A673 (cell line): ENCODE measurements around the gene CLIC4. TPM values are rescaled to one million over a fixed set of nuclear protein-coding genes. Genes with fewer than 3 reads are reported as not detected.
A peak's percentile ranks its signal among the peaks of the same experiment; 100 is the strongest.
"Not testable (repeated sequence)": the region's sequence is repeated elsewhere in the genome, so short reads cannot be mapped to it uniquely, and the experiment has no call there.

Experiments
- BruUV-seq: library from RNA; stranded (reverse); fragments of 400-500 nt; replicated peaks from 2 replicates; lab custom pipeline; 2021; lab: Mats Ljungman, UMichigan
- CTCF ChIA-PET: fragments of 300-600 bp; sonication (Branson Sonifier 250); formaldehyde crosslinking; loops from one replicate; lab custom pipeline; 2022; ENCODE audit warnings: antibody characterized with exemption; lab: Charles Lee
- POLR2A ChIA-PET: fragments of 300-600 bp; sonication (Branson Sonifier 250); formaldehyde crosslinking; loops from one replicate; lab custom pipeline; 2022; ENCODE audit warnings: antibody characterized with exemption; ENCODE audit not compliant: low non-redundant PET; lab: Charles Lee
- DNase-seq: peaks from one replicate; pipeline ENCODE4 v3.0.0-alpha.2; 2015; ENCODE audit warnings: low spot score
- H3K27ac ChIP-seq: fragments of 200-600 bp; sonication (generic); 2 replicates; pipeline ENCODE4 v1.5.1; 2016; ENCODE audit warnings: mixed run types, low read depth, mild to moderate bottlenecking, mixed read lengths, antibody characterized with exemption, low read length; ENCODE audit not compliant: poor library complexity, severe bottlenecking
- H3K27me3 ChIP-seq: fragments of 200-600 bp; sonication (generic); replicated peaks from 2 replicates; pipeline ENCODE4 v1.6.1; 2017; ENCODE audit warnings: mixed run types, low read depth, mild to moderate bottlenecking, mixed read lengths, antibody characterized with exemption, low read length; ENCODE audit not compliant: insufficient read depth, poor library complexity
- H3K36me3 ChIP-seq: fragments of 200-600 bp; sonication (generic); 2 replicates; pipeline ENCODE4 v1.6.1; 2016; ENCODE audit warnings: mixed run types, mild to moderate bottlenecking, mixed read lengths, antibody characterized with exemption, low read length; ENCODE audit not compliant: insufficient read depth, poor library complexity, severe bottlenecking
- H3K4me1 ChIP-seq: fragments of 200-600 bp; sonication (generic); 2 replicates; pipeline ENCODE4 v1.6.1; 2017; ENCODE audit warnings: mixed run types, mild to moderate bottlenecking, mixed read lengths, antibody characterized with exemption, low read length; ENCODE audit not compliant: insufficient read depth, poor library complexity, severe bottlenecking
- H3K4me3 ChIP-seq: fragments of 200-600 bp; sonication (generic); 2 replicates; pipeline ENCODE4 v1.5.1; 2016; ENCODE audit warnings: low read depth, mixed run types, mild to moderate bottlenecking, mixed read lengths, low read length; ENCODE audit not compliant: poor library complexity, severe bottlenecking
- H3K9me3 ChIP-seq: fragments of 200-600 bp; sonication (generic); 2 replicates; pipeline ENCODE4 v1.6.1; 2016; ENCODE audit warnings: mixed run types, low read depth, mild to moderate bottlenecking, mixed read lengths, antibody characterized with exemption, low read length; ENCODE audit not compliant: poor library complexity, severe bottlenecking
- EZH2 ChIP-seq: fragments of 200-600 bp; sonication (generic); IDR thresholded peaks from 2 replicates; pipeline ENCODE4 v1.6.1; 2017; ENCODE audit warnings: borderline replicate concordance, low read depth, mild to moderate bottlenecking, mixed read lengths, antibody characterized with exemption, low read length; ENCODE audit not compliant: poor library complexity, severe bottlenecking
- intact Hi-C: fragments of 100-400 bp; cut with micrococcal nuclease; formaldehyde crosslinking; loops from one replicate; pipeline ENCODE4 v1.10.0; 2022; ENCODE audit not compliant: unreplicated experiment
- total RNA-seq: library from RNA; stranded (reverse); gene quantifications from 2 replicates; pipeline ENCODE4 v1.2.3, GENCODE V29; 2021
- TF ChIP-seq, protein P1 (sequence below): fragments of 300-800, 200-600 bp; sonication (generic); conservative IDR thresholded peaks from 2 replicates; pipeline ENCODE4 v1.5.1; 2017; ENCODE audit warnings: low read depth, mild to moderate bottlenecking, antibody characterized with exemption, low read length, moderate library complexity, mixed read lengths

CLIC4 gene
- total RNA-seq, 1 experiment from 2014 or later: 207 TPM

- POLR2A ChIA-PET: no interaction called here
- peaks cover 23% of the 10 kb centered on the region for H3K4me1 ChIP-seq
- H3K27ac ChIP-seq: peak overlapping the region; percentile 34
- CTCF ChIA-PET: no interaction called here
- peaks cover 10% of the 10 kb centered on the region for H3K36me3 ChIP-seq
- H3K27me3 ChIP-seq: no peaks in the 10 kb centered on the region
- TF ChIP-seq EZH2: no peak
- TF ChIP-seq, protein P1, sequence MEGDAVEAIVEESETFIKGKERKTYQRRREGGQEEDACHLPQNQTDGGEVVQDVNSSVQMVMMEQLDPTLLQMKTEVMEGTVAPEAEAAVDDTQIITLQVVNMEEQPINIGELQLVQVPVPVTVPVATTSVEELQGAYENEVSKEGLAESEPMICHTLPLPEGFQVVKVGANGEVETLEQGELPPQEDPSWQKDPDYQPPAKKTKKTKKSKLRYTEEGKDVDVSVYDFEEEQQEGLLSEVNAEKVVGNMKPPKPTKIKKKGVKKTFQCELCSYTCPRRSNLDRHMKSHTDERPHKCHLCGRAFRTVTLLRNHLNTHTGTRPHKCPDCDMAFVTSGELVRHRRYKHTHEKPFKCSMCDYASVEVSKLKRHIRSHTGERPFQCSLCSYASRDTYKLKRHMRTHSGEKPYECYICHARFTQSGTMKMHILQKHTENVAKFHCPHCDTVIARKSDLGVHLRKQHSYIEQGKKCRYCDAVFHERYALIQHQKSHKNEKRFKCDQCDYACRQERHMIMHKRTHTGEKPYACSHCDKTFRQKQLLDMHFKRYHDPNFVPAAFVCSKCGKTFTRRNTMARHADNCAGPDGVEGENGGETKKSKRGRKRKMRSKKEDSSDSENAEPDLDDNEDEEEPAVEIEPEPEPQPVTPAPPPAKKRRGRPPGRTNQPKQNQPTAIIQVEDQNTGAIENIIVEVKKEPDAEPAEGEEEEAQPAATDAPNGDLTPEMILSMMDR: no peak
- no peaks in the 10 kb centered on the region for H3K9me3 ChIP-seq
- DNase-seq: peak; percentile 14
- no peak overlapping the region for H3K4me3 ChIP-seq
- BruUV-seq: no TSS peak
- intact Hi-C loops: no loop called here
Observed at GRCh38 chr1:24793447-24794129, 48.3 kb downstream of the CLIC4 start.

- DNase-seq, intact Hi-C loops, CTCF ChIA-PET, H3K36me3 ChIP-seq, H3K4me3 ChIP-seq, H3K9me3 ChIP-seq, POLR2A ChIA-PET, H3K27me3 ChIP-seq, BruUV-seq: not testable (repeated sequence)
- Histone ChIP-seq H3K4me1 (peaks cover 23% of the 10 kb centered on the region), H3K27ac (peak overlapping the region; percentile 34)
Observed at GRCh38 chr1:24794130-24794502, 48.9 kb downstream of the CLIC4 start.

- Histone ChIP-seq H3K4me3 (no peak overlapping the region), H3K4me1 (peaks cover 23% of the 10 kb centered on the region), H3K27ac (no peak overlapping the region), H3K36me3 (peaks cover 10% of the 10 kb centered on the region), H3K9me3 (no peaks in the 10 kb centered on the region), H3K27me3 (no peaks in the 10 kb centered on the region)
- intact Hi-C loops: no loop called here
- TF ChIP-seq, protein P1: no peak
- TF ChIP-seq EZH2: no peak
- DNase-seq: no peak
- ChIA-PET POLR2A (no interaction called here), CTCF (no interaction called here)
- no TSS peak for BruUV-seq
Observed at GRCh38 chr1:24795236-24795635, 50.0 kb downstream of the CLIC4 start.

DNA sequence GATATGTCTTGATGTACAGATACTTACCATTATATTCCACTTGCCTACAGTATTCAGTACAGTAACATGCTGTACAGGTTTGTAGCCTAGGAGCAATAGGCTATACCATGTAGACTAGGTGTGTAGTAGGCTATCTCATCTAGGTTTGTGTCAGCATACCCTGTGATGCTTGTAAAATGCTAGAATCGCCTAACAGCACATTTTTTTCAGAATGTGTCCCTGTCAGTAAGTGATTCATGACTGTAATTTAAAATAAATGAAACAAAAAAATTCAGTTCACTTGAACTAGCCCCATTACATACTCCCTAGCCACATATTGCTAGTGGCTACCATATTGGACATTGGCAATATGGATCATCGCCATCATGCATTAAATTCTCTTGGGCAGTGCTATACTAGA, 51.3 kb downstream of the CLIC4 start:
- H3K9me3 ChIP-seq: no peaks in the 10 kb centered on the region
- H3K4me3 ChIP-seq: no peak overlapping the region
- TF ChIP-seq, protein P1: no peak
- TF ChIP-seq EZH2: no peak
- BruUV-seq: no TSS peak
- H3K36me3 ChIP-seq: peaks cover 10% of the 10 kb centered on the region
- no peak for DNase-seq
- H3K27me3 ChIP-seq: no peaks in the 10 kb centered on the region
- ChIA-PET CTCF (no interaction called here), POLR2A (no interaction called here)
- H3K4me1 ChIP-seq: peaks cover 23% of the 10 kb centered on the region
- H3K27ac ChIP-seq: no peak overlapping the region
- intact Hi-C loops: no loop called here

DNA sequence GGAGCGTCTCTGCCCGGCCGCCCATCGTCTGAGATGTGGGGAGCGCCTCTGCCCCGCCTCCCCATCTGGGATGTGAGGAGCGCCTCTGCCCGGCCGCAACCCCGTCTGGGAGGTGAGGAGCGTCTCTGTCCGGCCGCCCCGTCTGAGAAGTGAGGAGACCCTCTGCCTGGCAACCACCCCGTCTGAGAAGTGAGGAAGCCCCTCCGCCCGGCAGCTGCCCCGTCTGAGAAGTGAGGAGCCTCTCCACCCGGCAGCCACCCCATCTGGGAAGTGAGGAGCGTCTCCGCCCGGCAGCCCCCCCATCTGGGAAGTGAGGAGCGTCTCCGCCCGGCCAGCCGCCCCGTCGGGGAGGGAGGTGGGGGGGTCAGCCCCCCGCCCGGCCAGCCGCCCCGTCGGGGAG, 54.0 kb downstream of the CLIC4 start:
- H3K27me3 ChIP-seq, intact Hi-C loops, H3K9me3 ChIP-seq, CTCF ChIA-PET, H3K36me3 ChIP-seq, DNase-seq, BruUV-seq, H3K27ac ChIP-seq, H3K4me3 ChIP-seq, POLR2A ChIA-PET: not testable (repeated sequence)
- H3K4me1 ChIP-seq: peaks cover 27% of the 10 kb centered on the region
